EH (cell line): ENCODE measurements around the gene SIGLEC11.
"Not testable (repeated sequence)": the region's sequence is repeated elsewhere in the genome, so short reads cannot be mapped to it uniquely, and the experiment has no call there.

ENCODE experiments used
- DNase-seq: peaks from one replicate; pipeline ENCODE4 v3.0.0-alpha.2; 2015; ENCODE audit warnings: low read depth

Gene SIGLEC11

DNA sequence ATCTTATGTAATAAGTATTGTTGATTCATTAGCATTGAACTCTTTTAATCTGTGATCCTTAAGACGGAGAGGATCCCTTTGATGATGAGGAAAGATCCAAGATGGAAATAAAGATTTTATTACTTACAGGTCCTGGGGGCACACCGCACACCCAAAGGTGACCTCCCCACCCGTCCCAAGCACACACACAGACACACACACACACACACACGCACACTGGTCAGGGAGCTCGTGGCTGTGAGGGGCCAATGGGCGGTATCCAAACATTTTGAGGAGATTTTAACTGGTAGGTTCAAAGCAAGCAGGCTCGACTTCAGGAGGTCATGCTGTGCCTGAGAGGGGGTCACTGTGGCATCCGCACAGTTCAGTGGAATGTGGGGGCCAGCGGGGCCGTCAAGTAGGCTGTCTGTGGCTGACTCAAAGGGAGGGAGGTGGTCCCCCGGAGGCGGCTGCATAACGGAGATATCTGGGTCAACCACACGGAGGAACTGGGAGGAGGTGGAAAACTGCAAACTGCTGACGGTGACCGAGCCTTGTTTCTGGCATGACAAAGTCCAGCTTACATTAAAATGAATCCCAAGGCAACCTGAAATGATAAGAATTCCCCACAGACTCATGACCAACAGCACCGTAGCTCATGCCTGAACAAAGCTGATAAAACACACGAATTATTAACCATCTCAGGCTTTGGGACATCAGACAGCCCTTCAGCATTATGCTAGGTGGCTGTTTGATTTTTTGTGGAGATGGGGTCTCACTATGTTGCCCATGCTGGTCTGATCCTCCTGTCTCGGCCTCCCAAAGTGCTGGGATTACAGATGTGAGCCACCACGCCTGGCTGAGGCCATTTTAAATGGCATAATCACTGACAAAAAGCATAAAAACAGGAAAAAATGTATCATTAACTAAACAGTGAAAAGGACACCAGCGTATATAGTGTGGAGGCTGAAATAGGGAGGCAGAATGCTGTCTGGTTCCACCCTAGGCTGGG is 20.9 kb upstream of the SIGLEC11 start:
- DNase-seq = no peak

DNA sequence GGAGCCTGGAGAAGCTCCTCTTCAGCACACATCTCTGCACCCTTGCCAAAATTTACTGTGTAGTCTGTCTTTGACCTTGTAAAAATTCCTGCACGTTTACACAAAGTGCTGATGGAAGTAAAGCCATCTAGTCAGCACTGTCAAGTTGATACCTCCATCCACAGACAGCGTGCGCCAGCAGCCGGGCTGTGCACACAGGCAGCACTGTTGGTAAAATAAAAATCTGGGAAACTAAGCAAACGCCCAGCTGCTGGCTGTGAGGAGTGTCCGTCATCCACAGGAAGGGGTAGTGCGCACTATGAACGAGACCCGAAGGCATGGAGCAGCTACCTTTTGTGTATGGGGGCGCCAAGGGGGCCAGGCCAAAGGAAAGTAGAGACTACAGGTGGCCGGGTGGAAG is 17.4 kb upstream of the SIGLEC11 start:
- no peak for DNase-seq

DNA sequence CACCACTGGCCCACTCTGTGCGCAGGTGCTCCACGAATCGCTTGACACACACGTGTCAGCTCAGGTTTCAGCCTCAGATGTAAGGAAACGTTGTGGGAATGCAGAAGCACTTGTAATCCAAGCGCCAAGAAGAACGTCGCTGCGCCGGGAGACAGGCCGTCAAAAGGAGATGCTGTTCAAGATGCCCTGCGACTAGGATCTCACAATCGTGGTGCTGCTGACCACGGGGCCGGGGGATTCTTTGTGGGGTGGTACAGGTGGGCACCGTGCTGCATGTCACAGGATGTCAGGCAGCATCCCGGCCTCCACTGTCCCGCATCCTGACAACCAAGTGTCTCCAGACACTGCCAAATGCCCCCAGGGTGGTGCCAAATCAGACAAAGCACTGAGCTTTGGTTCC is 16.9 kb upstream of the SIGLEC11 start:
- no peak for DNase-seq

DNA sequence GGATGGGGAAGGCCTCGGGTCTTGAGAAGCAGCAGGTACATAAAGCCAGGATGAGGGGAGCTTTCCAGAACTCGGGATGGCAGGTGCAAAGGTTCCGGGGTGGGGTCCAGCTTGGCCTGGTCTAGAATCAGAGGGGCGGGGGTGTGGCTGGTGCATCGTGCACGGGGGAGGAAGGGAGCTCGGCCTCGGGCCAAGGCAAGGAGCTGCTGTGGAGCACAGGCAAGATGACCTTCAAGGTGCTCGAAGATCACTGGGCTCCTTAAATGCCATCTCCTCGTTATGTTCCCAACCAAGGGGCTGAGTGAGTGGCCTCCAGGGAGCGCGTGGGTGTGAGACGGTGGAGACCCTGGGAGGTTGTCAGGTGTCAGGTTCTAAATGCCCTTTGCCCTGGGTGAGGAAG is 16.1 kb upstream of the SIGLEC11 start:
- DNase-seq = no peak

DNA sequence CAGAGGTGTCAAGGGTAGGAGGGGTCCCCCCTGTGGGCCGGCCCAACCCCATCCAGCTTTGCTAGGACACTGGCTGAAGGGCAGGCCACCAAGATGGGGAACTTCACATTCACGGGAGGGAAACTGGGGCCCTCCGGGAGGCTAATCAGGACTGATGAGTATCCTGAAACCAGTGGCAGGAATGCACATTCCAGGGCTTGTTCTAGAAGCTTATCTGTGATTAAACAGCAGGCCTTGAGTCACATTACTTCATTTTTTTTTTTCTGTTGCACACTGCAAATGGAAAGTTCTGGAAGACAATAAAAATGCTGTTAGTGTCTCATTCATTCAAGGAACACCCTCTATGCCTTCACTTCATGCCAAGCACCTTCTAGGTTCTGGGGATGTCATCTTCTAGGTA is 15.5 kb upstream of the SIGLEC11 start:
- DNase-seq = peak; percentile 31

DNA sequence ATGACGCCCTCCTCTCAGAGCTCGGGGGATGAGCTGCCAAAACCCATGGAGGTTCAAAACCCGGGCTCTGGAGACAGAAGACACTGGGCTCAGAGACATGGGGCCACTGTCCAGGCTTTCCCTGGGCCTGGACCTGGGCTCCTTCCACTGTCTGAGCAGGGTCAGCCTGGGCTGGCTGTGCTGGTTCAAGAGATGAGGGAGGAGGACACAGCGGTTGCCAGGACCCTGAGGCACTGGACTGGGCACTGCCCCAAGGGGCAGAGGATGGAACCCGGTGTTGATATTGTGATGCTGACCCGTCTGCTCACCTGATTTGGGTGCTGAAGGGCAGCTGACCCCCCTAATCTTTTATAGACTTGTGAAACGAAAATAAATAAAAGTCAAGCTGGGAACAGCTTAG is 14.1 kb upstream of the SIGLEC11 start:
- DNase-seq = no peak

DNA sequence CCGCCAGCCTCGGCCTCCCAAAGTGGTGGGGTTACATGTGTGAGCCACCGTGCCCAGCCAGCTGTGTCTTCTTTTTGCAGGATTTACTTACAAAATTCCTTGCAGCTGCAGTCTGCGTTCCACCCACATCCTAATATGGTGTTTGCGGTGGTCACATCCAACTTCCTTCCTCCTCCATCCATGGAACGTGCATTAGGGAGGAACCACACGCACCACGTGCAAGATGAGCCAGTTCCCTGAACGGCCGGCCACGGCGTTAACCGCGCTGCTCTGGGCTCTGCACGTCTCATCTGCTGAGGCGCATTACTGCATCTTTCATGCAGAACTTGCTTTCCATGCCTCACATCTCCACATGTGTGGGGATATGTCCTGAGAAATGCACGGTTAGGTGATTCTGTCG is 13.0 kb upstream of the SIGLEC11 start:
- DNase-seq = no peak

DNA sequence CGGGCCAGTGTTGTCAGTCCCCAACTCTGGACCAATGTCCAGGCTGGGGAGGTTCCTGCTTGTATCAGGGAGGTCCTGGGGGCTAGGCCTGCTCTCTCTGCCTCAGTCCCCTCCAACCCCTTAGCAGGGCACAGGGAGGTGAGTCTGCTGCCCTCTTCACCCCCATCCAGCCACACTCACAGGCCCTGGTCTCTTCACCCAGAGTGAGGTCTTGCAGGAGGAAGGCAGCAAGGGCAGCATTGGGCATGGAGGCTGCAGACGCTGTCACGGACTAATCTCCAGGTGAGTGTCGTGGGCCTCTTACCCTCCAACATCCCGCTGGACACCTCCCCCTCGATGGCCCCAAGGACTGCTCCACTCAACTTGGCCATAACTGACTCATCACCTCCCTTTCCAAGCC is 11.9 kb upstream of the SIGLEC11 start:
- no peak for DNase-seq

DNA sequence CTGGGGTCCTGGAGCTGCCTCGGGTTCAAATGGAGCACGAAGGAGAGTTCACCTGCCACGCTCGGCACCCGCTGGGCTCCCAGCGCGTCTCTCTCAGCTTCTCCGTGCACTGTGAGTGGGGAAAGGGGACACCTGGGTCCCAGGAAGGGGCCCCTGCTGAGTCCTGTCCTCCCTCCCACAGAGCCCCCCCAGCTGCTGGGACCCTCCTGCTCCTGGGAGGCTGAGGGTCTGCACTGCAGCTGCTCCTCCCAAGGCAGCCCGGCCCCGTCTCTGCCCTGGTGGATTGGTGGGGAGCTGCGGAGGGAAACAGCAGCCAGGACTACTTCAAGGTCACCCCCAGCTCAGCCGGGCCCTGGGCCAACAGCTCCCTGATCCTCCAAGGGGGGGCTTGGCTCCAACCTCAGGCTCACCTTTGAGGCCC is 11.0 kb upstream of the SIGLEC11 start:
- DNase-seq = no peak

DNA sequence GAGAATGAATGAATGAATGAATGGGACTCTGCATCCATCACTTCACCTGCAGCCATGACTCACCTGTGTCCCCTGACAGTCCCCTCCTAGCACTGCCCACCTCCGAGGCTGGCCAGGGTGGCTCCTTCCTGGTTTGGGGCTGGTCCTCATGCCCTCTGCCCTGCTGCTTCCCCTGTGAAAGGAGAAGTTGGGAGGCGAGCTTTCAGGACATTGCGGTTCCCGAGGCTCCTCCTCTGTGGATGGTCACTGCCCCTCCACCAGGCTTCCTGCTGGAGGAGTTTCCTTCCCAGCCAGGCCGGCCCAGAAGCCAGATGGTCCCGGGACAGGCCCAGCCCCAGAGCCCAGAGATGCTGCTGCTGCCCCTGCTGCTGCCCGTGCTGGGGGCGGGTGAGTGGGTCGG is 8.4 kb upstream of the SIGLEC11 start:
- not testable (repeated sequence) for DNase-seq

DNA sequence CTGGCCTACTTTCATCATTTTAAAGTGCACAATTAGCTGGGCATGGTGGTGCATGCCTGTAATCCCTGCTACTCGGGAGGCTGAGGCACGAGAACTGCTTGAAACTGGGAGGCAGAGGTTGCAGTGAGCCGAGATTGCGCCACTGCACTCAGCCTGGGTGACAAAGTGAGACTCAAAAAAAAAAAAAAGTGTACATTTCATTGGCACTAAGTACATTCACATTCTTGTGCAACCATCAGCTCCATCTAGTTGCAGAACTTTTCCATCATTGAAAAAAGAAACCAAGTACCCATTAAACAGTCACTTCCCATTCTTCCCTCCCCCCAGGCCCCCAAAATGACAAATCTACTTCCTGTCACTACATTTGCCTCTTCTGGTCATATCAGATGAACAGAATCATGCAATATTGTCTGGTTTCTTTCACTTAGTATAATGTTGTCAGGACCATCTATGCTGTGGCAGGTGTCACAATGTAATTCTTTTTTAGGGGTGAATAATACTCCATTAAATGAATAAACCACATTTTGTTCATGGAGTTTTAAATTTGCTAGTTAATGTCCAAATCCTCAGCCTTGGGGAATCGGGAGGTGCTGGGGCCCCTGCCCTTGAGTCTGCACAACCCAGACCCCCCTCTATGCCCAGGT is 7.4 kb upstream of the SIGLEC11 start:
- DNase-seq = no peak

DNA sequence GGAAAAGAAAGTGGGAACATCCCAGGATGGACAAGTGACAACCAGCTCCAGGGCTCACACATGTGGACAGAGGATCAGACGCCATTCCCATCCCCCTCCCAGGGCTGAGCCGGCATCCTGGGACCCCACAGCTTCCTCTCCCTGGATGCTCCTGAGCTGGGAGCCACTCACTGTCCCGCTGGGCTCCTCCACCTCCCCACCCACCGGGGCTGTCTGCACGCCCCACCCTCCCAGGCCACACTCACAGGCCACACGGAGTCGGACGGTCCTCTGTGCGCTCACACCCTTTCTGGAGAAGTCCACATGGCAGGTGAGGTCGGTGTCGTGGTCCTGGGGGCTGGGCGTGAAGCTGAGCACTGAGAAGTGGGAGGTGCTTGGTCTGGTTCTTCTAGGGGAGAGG is 1.1 kb downstream of the SIGLEC11 start:
- not testable (repeated sequence) for DNase-seq

DNA sequence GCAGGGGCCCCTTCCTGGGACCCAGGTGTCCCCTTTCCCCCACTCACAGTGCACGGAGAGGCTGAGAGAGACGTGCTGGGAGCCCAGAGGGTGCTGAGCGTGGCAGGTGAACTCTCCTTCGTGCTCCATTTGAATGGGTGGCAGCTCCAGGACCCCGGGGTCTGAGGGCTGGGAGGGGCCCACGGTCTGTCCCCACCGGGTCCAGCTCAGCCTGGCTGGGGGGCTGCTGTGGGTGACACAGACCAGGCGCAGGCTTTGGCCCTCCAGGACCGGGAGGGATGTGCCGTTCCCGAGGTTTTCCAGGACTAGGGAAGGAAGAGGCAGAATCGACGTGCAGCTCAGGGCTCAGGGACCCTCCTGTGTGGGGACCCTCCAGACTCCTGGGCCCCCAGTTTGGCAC is 2.4 kb downstream of the SIGLEC11 start:
- DNase-seq = not testable (repeated sequence)

DNA sequence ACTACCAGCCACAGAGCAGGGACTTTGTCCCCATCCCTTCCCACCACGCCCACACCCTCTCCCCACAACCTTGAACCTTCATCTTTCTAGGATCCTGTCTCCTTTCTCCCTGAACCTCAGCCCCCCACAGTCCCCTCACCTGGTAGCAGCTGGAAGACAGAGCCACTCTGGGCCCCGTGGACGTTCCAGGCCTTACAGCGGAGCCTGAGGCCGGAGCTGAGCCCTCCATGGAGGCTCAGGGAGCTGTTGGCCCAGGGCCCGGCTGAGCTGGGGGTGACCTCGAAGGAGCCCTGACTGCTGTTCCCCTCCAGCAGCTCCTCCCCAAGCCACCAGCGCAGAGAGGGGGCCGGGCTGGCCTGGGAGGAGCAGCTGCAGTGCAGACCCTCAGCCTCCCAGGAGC is 2.8 kb downstream of the SIGLEC11 start:
- not testable (repeated sequence) for DNase-seq

DNA sequence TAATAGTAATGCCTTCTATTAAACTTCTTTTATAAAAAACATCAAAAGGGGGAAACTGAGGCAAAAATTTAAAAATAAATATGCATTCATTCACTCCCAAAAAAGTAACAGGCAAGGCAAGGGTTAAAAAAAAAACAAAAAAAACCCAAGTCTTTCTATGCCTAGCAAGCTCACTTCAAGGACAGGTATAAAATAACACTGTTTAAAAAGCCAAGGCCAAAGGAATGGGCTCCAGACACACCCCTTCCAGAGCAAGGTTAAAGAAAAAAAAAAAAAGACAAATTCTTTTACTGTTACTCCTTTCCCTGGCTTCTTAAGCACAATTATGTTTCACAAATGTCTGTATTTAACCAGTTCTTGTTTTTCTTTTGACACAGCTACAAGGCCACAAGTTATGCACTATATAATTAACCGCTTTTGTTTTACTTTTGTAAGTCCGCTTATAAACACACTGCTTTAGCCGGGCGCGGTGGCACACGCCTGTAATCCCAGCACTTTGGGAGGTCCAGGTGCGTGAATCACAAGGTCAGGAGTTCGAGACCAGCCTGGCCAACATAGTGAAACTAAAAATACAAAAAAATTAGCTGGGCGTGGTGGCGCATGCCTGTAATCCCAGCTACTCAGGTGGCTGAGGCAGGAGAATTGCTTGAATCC is 3.6 kb downstream of the SIGLEC11 start:
- DNase-seq = no peak

DNA sequence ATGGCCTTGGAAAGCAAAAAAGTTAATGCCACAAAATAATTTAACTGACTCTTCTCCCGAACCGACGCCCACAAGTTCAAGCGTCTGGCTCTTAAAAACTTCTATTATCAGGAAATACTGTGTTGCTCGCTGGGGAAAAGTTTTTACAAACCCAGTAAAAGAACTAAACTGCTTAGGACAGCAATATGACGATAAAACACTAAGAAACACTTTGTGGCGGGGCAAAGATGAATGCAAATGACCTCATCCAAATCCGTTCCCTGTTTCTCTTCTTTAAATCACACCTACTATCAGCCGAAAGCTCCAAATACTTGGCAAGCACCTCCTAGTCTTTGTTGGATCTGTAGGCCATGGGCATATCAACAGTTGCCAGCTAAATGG is 4.9 kb downstream of the SIGLEC11 start:
- no peak for DNase-seq

DNA sequence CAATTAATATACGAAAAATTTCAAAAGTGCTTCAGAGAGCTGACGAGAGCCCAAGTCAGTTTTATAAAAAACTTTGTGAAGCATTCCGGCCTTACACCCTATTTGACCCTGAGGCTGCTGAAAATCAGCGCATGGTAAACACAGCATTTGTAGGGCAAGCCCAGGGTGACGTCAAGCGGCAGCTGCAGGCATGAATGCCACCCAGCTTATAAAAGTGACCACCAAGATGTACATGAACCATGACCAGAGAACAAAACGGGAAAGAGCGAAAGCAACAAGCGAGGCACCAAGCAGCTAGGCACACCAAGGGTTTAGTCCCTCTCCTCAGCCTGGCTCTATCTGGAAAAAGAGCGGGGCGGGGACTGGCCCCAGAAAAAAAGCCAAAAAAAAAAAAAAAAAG is 6.0 kb downstream of the SIGLEC11 start:
- no peak for DNase-seq

DNA sequence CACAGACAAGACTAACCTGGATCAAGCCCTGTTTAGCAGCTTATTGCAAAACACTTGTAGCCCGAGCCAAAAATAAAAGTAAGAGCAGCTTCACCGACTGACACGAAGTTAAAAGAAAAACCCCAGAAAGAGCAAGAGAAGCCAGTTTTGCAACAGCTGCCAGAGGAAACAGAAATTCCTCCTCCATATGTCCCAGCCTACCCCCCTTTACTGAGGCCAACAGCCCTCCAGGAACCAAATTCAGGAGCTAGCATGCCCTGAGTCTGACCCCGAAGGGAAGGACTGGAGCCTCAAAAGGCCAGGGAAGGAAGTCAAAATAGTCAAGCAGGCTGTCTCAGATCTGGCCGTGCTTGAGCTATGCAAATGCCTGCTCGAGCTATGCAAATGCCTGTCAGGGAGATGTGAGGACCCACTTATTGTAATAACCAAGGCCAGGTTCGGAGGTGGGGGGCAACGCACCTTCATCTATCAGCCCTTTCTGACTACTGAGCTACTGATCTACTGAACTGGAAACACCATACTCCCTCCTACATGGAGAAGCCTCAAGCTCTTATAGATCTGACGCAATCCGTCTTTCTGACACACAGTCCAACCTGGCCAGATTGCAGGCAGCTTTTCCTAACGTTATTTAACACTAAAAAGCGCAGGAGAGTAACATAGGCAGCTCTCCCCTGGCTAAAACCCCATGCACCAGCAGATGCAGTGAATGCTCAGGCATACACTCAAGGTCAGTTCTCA is 6.7 kb downstream of the SIGLEC11 start:
- DNase-seq = peak; percentile 25

DNA sequence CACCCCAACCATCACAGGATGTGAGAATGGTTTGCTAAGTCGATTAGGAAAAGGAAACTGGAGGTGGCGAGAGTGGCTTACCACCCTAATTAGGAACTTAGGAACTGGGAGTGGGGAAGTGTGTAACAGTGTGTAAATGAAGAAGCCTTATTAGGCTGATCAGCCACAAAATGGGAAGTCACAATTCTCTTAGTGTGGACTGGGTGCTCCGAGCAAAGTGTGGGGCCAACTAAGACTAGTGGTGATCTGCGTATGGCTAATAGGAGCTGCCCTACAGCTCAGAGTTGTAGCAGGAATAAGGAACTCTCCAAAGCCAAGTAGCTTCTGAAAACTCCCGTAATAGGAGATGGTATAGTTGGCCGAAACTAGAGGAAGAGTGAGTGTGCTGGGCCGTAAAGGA is 7.6 kb downstream of the SIGLEC11 start:
- DNase-seq = no peak

DNA sequence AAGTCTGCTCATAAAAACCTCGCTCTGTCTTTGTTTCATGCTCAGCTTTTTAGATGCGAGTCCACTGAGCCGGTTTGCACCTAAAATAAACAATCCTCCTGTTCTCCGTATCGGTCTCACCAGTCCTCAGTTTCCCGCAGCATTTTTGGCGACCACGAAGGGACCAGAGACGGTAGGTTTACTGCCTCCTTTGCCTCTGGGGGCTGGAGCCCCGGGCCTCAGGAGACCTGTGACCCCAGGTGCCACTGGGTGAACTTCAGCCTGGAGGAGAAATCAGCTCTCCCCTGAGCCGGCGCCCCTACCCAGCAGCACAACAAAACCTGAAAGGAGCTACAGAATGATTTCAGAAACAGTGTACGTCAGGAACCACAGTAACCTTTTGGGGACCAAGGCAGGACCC is 8.1 kb downstream of the SIGLEC11 start:
- no peak for DNase-seq

DNA sequence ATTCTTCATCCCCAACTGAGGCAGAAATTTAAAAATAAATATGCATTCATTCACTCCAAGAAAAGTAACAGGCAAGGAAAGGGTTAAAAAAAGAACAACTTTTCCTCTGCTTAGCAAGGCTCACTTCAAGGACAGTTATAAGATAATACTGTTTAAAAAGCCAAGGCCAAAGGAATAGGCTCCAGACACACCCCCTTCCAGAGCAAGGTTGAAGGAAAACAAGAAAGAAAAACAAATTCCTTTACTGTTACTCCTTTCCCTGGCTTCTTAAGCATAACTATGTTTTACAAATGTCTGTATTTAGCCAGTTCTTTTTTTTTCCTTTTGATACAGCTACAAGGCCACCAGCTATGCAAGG is 8.5 kb downstream of the SIGLEC11 start:
- peak; percentile 13 for DNase-seq

DNA sequence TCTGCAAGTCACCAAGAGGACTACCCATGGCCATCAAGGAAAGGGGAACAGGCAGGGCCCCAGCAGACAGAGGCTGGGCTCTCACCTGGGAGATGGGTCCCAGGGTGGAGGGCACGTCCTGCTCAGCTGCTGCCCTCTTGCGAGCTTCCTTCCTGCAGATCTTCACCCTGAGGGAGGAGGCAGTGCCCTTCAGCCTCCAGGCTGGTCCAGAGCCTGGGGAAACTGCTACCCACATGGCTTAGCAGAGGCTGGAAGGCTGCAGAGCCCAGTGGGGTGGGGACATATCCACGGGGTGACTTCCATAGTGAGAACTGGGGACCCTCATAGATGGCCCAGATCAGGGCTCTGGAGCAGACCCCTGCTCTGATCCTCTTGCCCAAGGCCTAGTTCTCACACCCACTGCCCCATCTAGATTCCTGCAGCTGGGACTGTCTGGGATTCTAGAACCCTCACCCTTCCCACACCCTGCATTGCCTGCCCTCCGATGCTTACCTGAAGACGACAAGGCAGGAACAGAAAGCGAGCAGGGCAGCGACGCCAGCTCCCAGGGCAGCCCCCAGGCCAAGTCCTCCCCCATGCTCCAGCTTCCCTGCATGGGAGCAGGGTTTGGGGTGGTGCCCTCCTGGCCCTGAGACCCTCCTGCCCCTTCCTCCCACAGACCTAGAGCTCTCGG is 9.0 kb downstream of the SIGLEC11 start:
- DNase-seq = no peak
